DMS153 (cell line): Measurements from ENCODE around the gene MSH2.

Experiments used
- DNase-seq: peaks from one replicate; lab custom pipeline; 2025; lab: John Stamatoyannopoulos, UW

The MSH2 gene

GRCh38 chr2:47508641-47509040 lies 105.7 kb downstream of the MSH2 start:
- DNase-seq = no peak

- DNase-seq = no peak
These were observed 106.3 kb downstream of the MSH2 start for GRCh38 chr2:47509250-47509649.

- DNase-seq = no peak
These were observed 106.9 kb downstream of the MSH2 start for GRCh38 chr2:47509821-47510385.

DNA sequence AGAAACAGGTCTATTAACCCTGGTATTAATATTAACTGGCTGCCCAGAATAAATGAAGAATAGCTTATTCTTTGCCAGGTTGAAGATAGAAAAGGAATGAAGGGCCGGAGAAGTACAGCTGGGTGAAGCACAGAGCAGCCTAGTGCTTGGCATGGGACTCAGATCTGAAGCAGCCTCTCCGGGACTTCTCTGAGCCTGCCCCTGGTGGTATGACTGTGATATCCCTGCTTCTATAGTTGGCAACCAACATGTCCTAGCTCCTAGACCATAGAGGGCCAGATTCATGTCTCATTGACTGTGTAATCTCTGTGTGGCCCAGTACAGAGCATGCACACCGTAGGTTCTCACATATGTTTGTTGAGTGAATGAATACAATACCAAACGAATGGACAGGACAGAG lies 107.8 kb downstream of the MSH2 start:
- DNase-seq = no peak

GRCh38 chr2:47512581-47513083 lies 109.7 kb downstream of the MSH2 start:
- peak; percentile 51 for DNase-seq

GRCh38 chr2:47513981-47514520 lies 111.1 kb downstream of the MSH2 start:
- no peak for DNase-seq

GRCh38 chr2:47516360-47517104 lies 113.6 kb downstream of the MSH2 start:
- DNase-seq = no peak

DNA sequence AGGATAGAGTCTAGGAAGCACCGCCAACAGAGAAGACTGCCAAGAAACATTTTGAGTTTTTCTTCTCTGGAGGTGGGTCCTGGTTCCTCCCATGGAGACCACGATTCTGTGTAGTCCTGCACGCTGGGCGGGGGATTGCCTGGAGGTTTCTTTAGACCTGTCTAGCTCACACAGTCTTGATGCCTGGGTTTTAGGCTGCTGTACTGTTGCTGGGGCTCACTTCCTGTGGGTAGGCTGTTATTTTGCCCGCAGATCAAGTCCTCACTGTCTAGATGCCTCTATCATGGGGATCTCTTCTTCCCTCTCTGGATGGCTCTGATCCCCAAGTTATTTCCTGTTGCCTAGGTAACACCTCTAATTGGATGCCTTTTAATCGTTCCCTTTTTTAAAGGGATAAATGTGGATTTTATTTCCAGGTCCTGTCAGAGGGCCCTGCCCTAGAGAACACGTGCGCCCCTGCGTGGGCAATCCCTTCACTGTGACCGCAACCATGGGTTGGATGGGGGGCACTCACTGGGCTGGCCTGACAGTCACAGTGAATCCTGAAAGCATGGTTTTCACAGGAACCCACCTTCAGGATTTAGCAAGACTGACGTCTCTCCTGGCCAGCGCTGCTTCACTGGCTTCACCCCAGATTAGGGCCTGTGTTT lies 115.7 kb downstream of the MSH2 start:
- no peak for DNase-seq

DNA sequence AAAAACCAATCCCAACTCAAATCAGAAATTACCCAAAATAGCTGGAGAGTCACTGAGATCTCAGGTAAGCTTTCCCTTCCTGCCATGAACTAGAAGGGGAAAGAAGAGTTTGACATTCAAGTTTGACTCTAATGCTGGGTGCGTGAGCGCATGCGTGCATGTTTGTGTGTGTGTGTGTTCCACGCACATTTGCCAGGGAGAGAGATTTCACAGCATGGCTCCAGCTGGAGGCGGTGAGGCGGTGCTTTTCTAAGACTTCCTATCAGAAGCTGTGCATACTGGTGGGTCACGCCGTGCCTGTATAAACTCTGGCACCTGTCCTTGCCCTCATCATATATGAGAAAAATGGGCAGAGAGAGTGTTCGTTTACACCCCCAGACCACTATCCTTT lies 116.2 kb downstream of the MSH2 start:
- DNase-seq = no peak

GRCh38 chr2:47519604-47520301 lies 116.8 kb downstream of the MSH2 start:
- DNase-seq = no peak

DNA sequence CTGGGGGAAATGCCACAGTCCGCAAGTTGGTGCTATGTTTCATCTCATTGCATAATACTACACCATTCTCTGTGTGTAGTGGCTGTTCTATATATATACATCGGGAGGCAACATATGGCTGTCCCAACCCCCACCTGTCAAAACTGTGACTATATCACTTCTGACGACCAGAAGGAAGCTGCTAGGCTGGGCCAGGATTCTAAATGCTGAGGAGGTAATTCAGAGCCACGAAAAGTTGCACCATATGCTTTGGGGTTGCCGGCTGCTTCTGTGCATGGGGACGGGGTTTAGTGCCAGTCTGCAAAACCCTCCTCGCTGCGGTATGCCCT lies 117.3 kb downstream of the MSH2 start:
- no peak for DNase-seq

DNA sequence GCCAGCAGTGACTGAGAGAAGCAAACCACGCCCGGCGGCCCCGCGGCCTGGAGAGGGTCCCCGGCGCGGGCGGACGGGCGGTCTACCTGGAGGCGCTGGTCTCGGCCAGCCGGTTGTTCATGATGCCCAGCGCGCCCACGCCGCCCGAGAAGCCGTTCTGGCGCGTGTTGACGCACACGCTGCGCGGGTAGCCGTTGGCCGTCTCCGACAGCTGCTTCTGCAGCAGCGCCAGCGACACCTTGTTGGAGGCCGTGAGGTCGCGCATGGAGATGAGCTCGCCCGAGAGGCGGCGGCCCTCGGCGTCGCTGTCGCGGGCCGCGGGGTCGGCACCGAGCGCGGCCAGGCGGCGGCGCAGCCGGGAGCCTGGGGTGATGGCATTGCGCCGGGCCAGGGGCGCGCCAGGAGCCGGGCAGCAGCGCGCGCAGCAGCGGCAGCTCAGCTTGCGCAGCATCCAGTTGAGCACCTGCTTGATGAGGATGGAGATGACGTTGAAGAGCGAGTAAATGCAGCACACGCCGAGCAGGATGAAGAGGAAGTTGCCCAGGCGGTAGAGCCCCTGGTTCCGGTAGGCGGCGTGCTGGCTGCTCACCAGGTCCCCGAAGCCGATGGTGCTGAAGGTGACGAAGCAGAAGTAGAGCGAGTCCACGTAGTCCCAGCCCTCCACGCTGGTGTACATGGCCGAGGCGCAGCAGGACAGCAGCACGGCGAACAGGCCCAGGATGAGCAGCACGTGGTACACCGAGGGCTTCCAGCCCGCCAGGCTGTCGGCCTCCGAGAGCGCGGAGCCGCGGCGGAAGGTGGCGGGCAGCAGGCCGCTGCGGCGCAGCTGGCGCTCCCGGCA lies 118.1 kb downstream of the MSH2 start:
- peak; percentile 89 for DNase-seq

DNA sequence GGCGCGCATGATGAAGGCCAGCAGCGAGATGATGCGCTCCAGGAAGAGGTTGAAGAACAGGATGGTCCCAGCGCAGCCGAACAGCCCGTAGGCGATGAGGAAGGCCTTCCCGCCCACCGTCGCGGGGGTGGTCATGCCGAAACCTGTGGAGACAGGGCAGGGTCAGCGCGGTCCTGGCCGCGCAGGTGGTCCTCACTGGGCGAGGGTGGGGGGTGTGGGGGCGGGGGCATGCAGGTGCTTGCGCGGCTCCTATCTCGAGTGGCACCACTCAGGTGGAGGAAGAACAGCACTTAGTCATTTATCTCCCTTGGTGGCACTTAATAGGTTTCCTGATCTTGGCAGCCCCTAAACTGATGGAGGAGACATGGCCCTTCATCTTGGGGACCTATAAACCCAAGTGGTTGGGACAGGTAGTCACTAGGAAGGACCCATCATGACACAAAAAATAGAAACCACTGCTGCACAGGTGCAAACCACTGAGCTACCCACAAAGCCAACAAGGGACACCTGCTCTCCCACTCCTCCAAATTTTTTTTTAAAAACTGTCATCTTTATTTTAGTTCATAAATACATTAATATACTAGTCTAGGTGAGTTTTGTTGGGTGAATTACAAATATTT lies 118.8 kb downstream of the MSH2 start:
- no peak for DNase-seq

- DNase-seq = no peak
These were observed 122.2 kb downstream of the MSH2 start for GRCh38 chr2:47525167-47525566.

GRCh38 chr2:47528455-47528854 lies 125.5 kb downstream of the MSH2 start:
- DNase-seq = no peak

DNA sequence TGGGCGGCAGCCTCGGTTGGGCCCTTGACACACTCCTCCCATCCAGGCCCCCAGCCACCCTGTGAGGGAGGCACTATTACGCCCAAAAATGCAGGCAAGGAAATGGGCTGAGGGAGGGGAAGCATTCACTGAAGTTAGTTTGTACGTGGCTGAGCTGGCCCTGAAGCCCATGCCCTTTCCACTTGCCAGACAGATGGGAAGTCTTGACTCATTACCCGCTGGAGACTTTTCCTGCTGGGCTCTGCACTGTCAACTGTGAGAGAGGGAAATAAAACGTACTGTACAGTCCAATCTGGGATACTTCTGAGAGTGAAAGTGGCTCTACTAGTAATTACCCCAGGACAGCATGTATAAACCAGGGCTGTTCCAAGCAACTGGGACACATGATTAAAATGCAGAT lies 125.9 kb downstream of the MSH2 start:
- no peak for DNase-seq

- DNase-seq = no peak
These were observed 127.3 kb downstream of the MSH2 start for GRCh38 chr2:47530105-47530760.

DNA sequence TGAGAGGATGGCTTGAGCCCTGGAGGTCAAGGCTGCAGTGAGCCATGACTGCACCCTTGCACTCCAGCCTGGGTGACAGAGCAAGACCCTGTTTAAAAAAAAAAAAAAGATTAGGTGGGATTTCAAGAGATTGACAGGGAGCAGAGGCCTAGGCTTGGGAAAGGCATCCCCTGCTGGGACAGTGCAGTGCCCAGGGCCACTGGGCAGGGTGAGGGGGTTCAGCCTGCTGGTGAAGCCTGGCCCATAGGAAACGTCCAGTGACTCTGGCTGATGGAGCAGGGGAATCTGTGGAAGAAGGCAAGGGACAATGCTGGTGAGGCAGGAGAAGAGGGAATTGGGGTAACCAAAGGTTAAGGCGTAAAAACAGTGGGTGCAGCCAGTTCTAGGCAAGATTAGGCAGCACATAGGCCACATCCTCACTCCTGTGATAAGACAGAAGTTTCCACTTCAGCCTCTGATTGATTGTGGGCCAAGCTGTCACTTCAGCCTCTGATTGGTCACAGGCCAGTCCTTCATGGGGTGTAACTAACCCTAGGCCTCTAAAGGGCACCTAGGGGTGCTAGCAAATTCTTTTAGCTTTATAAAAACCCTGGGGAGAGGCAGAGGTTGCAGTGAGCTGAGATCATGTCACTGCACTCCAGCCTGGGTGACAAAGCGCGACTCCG lies 128.6 kb downstream of the MSH2 start:
- DNase-seq = no peak
